GM12801 (cell line): ENCODE results near the gene RNF215.

Experiments
- TF ChIP-seq, protein P1 (sequence below): IDR thresholded peaks from one replicate; pipeline ENCODE4 v1.5.1; 2011; ENCODE audit warnings: control low read depth; ENCODE audit not compliant: insufficient read length; ENCODE audit errors: extremely low read depth

The RNF215 gene

DNA sequence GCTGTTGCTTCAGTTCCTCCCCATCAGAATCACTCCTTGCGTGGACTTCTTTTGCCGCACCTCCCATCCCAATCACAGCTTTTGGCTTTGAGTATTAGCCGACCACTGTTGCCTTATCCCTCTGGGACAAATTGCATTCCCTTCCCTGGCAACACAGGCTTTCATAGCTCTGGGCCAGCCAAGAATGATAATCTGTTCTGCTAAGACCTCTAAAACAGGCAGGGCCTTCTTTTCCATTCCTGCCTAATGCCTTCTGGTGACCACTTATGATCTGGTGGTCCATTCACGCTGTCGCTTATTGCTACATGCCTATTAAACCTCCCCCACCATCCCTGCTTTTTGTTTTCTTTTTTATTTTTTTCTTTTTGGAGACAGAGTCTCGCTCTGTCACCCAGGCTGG lies 19.2 kb upstream of the RNF215 start:
- TF ChIP-seq, protein P1, sequence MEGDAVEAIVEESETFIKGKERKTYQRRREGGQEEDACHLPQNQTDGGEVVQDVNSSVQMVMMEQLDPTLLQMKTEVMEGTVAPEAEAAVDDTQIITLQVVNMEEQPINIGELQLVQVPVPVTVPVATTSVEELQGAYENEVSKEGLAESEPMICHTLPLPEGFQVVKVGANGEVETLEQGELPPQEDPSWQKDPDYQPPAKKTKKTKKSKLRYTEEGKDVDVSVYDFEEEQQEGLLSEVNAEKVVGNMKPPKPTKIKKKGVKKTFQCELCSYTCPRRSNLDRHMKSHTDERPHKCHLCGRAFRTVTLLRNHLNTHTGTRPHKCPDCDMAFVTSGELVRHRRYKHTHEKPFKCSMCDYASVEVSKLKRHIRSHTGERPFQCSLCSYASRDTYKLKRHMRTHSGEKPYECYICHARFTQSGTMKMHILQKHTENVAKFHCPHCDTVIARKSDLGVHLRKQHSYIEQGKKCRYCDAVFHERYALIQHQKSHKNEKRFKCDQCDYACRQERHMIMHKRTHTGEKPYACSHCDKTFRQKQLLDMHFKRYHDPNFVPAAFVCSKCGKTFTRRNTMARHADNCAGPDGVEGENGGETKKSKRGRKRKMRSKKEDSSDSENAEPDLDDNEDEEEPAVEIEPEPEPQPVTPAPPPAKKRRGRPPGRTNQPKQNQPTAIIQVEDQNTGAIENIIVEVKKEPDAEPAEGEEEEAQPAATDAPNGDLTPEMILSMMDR = no peak

DNA sequence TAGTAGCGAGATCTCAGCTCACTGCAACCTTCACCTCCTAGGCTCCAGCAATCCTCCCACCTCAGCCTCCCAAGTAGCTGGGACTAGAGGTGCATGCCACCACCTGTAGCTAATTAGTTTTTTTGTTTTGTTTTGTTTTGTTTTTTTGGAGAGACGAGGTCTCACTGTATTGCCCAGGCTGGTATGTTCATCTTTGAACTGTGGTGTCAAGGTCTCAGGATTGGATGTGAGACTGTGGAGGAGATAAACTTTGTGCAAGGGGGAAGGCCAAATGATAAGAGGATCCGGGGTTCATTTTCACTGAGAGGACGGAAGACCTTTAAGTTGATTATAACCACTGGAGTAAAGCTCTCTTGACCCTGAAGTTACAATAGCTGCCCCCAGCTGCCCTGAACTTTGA lies 18.5 kb upstream of the RNF215 start:
- TF ChIP-seq, protein P1 = no peak

DNA sequence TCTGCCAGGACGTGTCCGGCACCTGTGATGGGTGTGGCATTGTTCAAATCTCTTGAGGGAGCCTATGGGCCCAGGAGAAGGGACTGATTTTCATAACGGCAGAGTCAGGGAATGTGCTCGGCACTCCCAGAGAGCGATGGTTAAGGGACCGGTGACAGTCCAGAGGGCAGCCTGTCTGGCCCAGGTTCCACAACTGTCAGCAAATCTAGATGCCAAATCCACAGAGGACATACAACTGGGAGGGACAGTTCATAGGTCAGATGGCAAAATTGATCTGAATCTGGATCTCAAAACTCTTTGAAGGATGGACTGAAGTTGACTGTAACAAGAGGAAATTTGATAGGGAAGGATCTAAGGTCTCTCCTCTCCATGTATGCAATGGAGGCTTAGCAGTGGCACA lies 17.1 kb upstream of the RNF215 start:
- TF ChIP-seq, protein P1 = no peak

DNA sequence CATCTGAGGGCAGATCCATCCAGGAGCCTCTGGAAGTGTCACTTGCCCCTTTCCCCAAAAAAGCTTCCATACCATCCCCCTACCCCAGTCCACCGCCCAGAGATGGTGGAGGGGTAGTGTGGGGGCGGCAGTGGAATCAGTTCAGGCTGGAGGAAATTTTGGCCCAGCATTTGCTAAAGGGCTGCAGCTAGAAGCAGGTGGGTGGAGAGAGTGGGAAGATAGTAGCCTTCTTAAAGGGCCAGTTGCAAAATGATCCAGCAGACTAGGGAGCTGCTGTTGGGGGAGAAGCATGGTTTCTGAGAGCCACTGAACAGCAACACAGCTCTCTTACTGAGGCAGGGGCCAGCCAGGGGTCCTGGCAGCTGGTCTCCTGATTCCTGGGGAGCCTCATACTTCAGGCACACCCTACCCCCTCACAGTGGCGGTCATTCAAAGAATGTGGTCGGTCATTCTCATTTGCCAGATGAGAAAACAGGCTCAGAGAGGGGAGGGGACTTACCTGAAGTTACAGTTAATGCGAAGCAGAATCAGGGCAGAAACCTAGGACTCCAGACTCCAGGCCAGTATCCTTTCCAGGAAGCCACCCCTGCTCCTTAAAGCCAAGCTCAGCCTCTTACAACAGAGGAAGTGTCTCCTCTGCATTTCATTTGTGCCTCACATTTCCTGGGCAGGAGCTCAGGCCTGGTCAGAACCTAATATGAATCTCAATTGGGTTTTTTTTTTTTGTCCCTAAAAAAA lies 15.0 kb upstream of the RNF215 start:
- TF ChIP-seq, protein P1 = no peak

DNA sequence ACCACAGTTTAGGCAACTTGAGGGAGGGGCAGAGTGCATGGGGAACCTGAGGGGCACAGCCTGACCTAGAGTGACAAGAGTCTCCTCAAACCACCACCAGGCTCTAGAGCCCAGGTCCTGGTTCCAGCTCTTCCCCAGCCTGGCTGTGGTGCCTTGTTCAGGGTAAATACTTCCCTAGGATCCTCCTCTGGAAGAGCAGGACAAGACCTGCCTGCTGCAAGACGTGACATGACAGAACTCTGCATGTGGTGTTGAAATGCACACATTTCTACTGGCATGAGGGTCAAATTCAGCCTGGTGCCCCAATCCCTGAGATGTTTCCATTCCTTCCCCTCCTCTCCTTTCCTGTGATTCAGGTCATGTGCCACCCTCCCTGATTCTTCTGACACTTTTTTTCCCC lies 12.9 kb upstream of the RNF215 start:
- TF ChIP-seq, protein P1 = no peak

DNA sequence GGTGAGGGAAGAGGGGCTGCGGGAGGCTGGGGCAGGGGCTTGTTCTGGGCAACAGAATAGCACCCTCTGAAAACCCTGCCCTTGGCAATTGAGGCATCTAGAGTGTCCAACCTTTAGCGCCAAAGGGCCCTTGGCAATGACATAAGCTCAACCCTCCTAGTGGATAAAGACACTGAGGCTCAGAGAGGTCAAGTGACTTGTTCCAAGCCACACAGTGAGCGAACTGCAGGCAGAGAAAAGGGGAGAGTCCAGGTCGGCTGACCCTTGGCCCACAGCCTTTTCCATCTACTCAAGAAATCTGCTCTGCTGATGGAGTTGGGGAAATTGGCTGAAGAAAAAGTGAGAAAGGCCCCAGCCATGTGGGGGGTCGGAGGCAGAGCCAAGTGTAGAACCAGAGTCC lies 12.5 kb upstream of the RNF215 start:
- TF ChIP-seq, protein P1 = no peak

DNA sequence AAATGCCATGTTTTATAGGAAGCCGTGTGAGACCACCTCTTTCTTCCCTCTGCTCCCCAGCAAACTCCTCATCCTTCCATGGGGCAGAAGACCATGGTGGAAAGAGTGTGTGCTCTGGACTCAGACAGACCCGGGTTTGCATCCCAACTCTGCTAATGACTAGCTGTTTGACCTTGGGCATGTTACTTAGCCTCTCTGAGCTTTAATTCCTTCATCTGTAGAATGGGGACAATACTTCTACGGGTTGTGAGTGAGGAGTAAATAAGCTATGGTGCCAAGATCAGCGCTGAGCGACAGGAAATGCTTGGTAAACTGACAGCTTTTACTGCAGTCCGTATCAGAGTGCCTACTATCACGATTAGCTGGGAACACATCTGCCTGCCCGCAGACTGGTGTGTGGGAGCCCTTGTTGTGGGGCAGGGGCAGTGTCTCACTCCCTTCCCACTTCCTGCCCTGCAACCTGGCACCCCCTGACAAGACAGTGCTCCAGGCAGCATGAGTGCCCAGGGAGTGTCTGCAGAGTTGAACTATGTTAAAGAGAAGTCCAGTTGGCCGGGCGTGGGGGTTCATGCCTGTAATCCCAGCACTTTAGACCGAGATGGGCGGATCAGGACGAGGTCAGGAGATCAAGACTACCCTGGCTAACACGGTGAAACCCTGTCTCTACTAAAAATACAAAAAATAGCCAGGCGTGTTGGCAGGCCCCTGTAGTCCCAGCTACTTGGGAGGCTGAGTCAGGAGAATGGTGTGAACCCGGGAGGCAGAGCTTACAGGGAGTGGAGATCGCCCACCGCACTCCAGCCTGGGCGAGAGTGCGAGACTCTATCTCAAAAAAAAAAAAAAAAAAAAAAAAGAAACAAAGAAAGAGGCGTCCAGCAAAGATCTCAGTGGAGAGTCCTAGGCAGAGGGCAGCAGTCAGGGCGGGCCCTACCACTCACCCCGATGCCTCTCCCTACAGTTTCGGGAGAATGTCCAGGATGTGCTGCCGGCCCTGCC lies 11.8 kb upstream of the RNF215 start:
- TF ChIP-seq, protein P1 = no peak
